Measurements from ENCODE around the gene ZNF101.

Gene ZNF101

DNA sequence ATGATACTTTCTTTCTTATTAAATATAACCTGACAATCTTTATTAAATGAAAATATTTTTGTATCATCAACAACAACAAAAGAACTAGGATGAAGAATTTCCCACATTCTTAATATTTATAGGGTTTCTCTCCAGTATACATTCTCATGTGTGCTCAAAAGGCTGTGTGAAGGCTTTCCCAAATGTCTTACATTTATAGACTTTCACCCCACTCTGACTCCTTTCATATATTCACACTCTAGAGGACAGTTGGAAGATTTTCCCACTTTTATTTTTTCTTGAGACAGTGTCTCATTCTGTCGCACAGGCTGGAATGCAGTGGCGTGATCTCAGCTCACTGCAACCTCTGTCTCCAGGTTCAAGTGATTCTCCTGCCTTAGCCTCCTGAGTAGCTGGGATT, 41.9 kb downstream of the ZNF101 start:
- DNase-seq (ENCODE audit: low read depth in 1 of 2, low spot score in 1 of 2) = no peak

GRCh38 chr19:19711306-19711933, 42.8 kb downstream of the ZNF101 start:
- DNase-seq (ENCODE audit: low read depth in 1 of 2, low spot score in 1 of 2) = no peak

GRCh38 chr19:19711934-19712828, 43.5 kb downstream of the ZNF101 start:
- no peak for DNase-seq (ENCODE audit: low read depth in 1 of 2, low spot score in 1 of 2)

- DNase-seq (ENCODE audit: low read depth in 1 of 2, low spot score in 1 of 2) = no peak
These were observed 51.2 kb downstream of the ZNF101 start for GRCh38 chr19:19719798-19720197.

DNA sequence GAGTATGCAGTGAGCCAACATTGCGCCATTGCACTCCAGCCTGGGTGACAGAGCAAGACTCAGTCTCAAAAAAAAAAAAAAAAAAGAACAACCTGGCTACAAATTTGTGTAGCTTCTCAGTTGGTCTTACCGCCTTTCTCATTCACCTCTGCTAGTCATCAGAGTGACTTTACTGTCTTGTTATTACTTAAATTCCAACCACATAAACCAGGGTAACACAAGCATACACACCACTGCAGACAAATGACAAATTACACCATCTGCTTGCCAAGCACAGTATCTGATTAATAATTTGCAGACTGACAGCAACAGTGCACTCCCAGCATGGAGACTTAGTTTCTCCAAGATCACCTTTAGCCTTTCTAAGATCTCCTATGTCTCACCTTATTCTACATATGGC, 53.3 kb downstream of the ZNF101 start:
- DNase-seq (ENCODE audit: low read depth in 1 of 2, low spot score in 1 of 2) = no peak

- peak; percentile 81 to 83 for DNase-seq (ENCODE audit: low read depth in 1 of 2, low spot score in 1 of 2)
These were observed 64.2 kb downstream of the ZNF101 start, which contains the start of gene ZNF14 for GRCh38 chr19:19732579-19733501. Gene ZNF14 (minus strand): TSS chr19:19733112. CDS start chr19:19732958, 154 bp downstream.
